Activated CD4-positive, alpha-beta memory T cell treated with anti-CD3 and anti-CD28 coated beads for 36 hours (primary cell): ENCODE data around the gene SDHB. TPM values are rescaled to one million over a fixed set of nuclear protein-coding genes. Genes with fewer than 3 reads are reported as not detected.

Experiments
- CTCF ChIA-PET: fragments of 350-600 bp; sonication (Branson Sonifier 250); formaldehyde crosslinking; loops from one replicate; lab custom pipeline; 2021; ENCODE audit warnings: antibody characterized with exemption, inconsistent platforms; lab: Charles Lee
- POLR2A ChIA-PET: fragments of 350-600 bp; sonication (Branson Sonifier 250); formaldehyde crosslinking; loops from one replicate; lab custom pipeline; 2021; ENCODE audit warnings: antibody characterized with exemption; lab: Charles Lee
- DNase-seq: peaks from one replicate; pipeline ENCODE4 v3.0.0-alpha.2; 2020
- H3K27ac Mint-ChIP-seq: one replicate; pipeline ENCODE4 v1.8.0; 2021; ENCODE audit warnings: mixed read lengths
- H3K27me3 Mint-ChIP-seq: one replicate; pipeline ENCODE4 v1.8.0; 2021; ENCODE audit warnings: mixed read lengths
- H3K36me3 Mint-ChIP-seq: one replicate; pipeline ENCODE4 v1.8.0; 2021; ENCODE audit warnings: mixed read lengths
- H3K4me1 Mint-ChIP-seq: one replicate; pipeline ENCODE4 v1.8.0; 2021; ENCODE audit warnings: low read depth, mixed read lengths
- H3K4me3 Mint-ChIP-seq: one replicate; pipeline ENCODE4 v1.8.0; 2021; ENCODE audit warnings: mild to moderate bottlenecking, mixed read lengths
- H3K9me3 Mint-ChIP-seq: one replicate; pipeline ENCODE4 v1.8.0; 2021; ENCODE audit warnings: mixed read lengths
- intact Hi-C: fragments of 100-400 bp; cut with micrococcal nuclease; formaldehyde crosslinking; loops from one replicate; pipeline ENCODE4 v1.15.1; 2023
- total RNA-seq, 2 experiments: library from RNA; stranded (reverse); gene quantifications; one replicate each; pipeline ENCODE4 v1.2.3, GENCODE V29; 2021

The SDHB gene
- total RNA-seq, 2 experiments from 2014 or later = 154 to 163 TPM

GRCh38 chr1:17031436-17031835 is 22.4 kb downstream of the SDHB start:
- Mint-ChIP-seq H3K36me3 (peaks cover 17% of the 10 kb centered on the region), H3K27ac (no peak overlapping the region), H3K9me3 (no peaks in the 10 kb centered on the region), H3K4me3 (no peak overlapping the region), H3K4me1 (no peaks in the 10 kb centered on the region), H3K27me3 (no peaks in the 10 kb centered on the region)
- CTCF ChIA-PET = interaction anchor here (0.7 kb wide), 1 partner anchor 71 kb away, joined by 3 read pairs; no protein-coding TSS in a partner anchor
- no peak for DNase-seq
- intact Hi-C loops = no loop called here
- POLR2A ChIA-PET = no interaction called here

GRCh38 chr1:17030206-17030605 is 23.6 kb downstream of the SDHB start:
- H3K27me3 Mint-ChIP-seq = no peaks in the 10 kb centered on the region
- peaks cover 17% of the 10 kb centered on the region for H3K36me3 Mint-ChIP-seq
- ChIA-PET CTCF (interaction anchor here (0.7 kb wide), 1 partner anchor 321 kb away, joined by 5 read pairs; no protein-coding TSS in a partner anchor), POLR2A (no interaction called here)
- no peaks in the 10 kb centered on the region for H3K4me1 Mint-ChIP-seq
- no peaks in the 10 kb centered on the region for H3K9me3 Mint-ChIP-seq
- no peak for DNase-seq
- intact Hi-C loops = no loop called here
- H3K4me3 Mint-ChIP-seq = no peak overlapping the region
- H3K27ac Mint-ChIP-seq = peak overlapping the region; percentile 38

GRCh38 chr1:17028662-17029188 is 25.1 kb downstream of the SDHB start:
- Mint-ChIP-seq H3K9me3 (no peaks in the 10 kb centered on the region), H3K4me1 (no peaks in the 10 kb centered on the region), H3K27me3 (no peaks in the 10 kb centered on the region), H3K4me3 (no peak overlapping the region), H3K36me3 (peaks cover 25% of the 10 kb centered on the region), H3K27ac (no peak overlapping the region)
- no peak for DNase-seq
- ChIA-PET CTCF (no interaction called here), POLR2A (no interaction called here)
- intact Hi-C loops = no loop called here

GRCh38 chr1:17027900-17028299 is 25.9 kb downstream of the SDHB start:
- CTCF ChIA-PET = interaction anchor here (1.2 kb wide), 1 partner anchor 76 kb away, joined by 3 read pairs; no protein-coding TSS in a partner anchor
- intact Hi-C loops = no loop called here

GRCh38 chr1:17027403-17027802 is 26.4 kb downstream of the SDHB start:
- POLR2A ChIA-PET = no interaction called here

More at GRCh38 chr1:17027900-17028299, 25.9 kb downstream of the SDHB start:
- no peaks in the 10 kb centered on the region for H3K27me3 Mint-ChIP-seq
- H3K4me3 Mint-ChIP-seq = no peak overlapping the region
- H3K9me3 Mint-ChIP-seq = no peaks in the 10 kb centered on the region
- POLR2A ChIA-PET = no interaction called here
- DNase-seq = no peak
- H3K27ac Mint-ChIP-seq = no peak overlapping the region
- H3K4me1 Mint-ChIP-seq = no peaks in the 10 kb centered on the region
- H3K36me3 Mint-ChIP-seq = peaks cover 28% of the 10 kb centered on the region

GRCh38 chr1:17024721-17025120 is 29.1 kb downstream of the SDHB start:
- Mint-ChIP-seq H3K4me3 (no peak overlapping the region), H3K27ac (no peak overlapping the region), H3K27me3 (no peaks in the 10 kb centered on the region), H3K4me1 (no peaks in the 10 kb centered on the region), H3K36me3 (peaks cover 36% of the 10 kb centered on the region), H3K9me3 (no peaks in the 10 kb centered on the region)
- no peak for DNase-seq
- ChIA-PET CTCF (no interaction called here), POLR2A (no interaction called here)
- intact Hi-C loops = no loop called here

More at GRCh38 chr1:17027403-17027802, 26.4 kb downstream of the SDHB start:
- H3K27me3 Mint-ChIP-seq = no peaks in the 10 kb centered on the region
- no peaks in the 10 kb centered on the region for H3K4me1 Mint-ChIP-seq
- intact Hi-C loops = no loop called here
- H3K9me3 Mint-ChIP-seq = no peaks in the 10 kb centered on the region
- H3K4me3 Mint-ChIP-seq = no peak overlapping the region
- no peak for DNase-seq
- CTCF ChIA-PET = interaction anchor here (1.2 kb wide), 1 partner anchor 76 kb away, joined by 3 read pairs; no protein-coding TSS in a partner anchor
- H3K27ac Mint-ChIP-seq = no peak overlapping the region
- H3K36me3 Mint-ChIP-seq = peaks cover 30% of the 10 kb centered on the region

GRCh38 chr1:17023573-17023972 is 30.3 kb downstream of the SDHB start:
- no peaks in the 10 kb centered on the region for H3K9me3 Mint-ChIP-seq
- no peak overlapping the region for H3K27ac Mint-ChIP-seq
- DNase-seq = no peak
- H3K4me3 Mint-ChIP-seq = no peak overlapping the region
- POLR2A ChIA-PET = no interaction called here
- H3K4me1 Mint-ChIP-seq = peaks cover 7% of the 10 kb centered on the region
- H3K27me3 Mint-ChIP-seq = no peaks in the 10 kb centered on the region
- intact Hi-C loops = no loop called here
- peaks cover 44% of the 10 kb centered on the region for H3K36me3 Mint-ChIP-seq
- CTCF ChIA-PET = interaction anchor here (2.0 kb wide), 1 partner anchor 72 kb away, joined by 7 read pairs; no protein-coding TSS in a partner anchor

- peaks cover 42% of the 10 kb centered on the region for H3K36me3 Mint-ChIP-seq
- no peak overlapping the region for H3K27ac Mint-ChIP-seq
Measured at GRCh38 chr1:17023102-17023501, 30.7 kb downstream of the SDHB start.

GRCh38 chr1:17021896-17022295 is 31.9 kb downstream of the SDHB start:
- H3K27me3 Mint-ChIP-seq = no peaks in the 10 kb centered on the region
- H3K36me3 Mint-ChIP-seq = peaks cover 37% of the 10 kb centered on the region
- no peaks in the 10 kb centered on the region for H3K9me3 Mint-ChIP-seq
- ChIA-PET POLR2A (no interaction called here), CTCF (interaction anchor here (2.0 kb wide), 1 partner anchor 70 kb away, joined by 7 read pairs; no protein-coding TSS in a partner anchor)
- peaks cover 7% of the 10 kb centered on the region for H3K4me1 Mint-ChIP-seq
- intact Hi-C loops = no loop called here
- no peak for DNase-seq
- H3K27ac Mint-ChIP-seq = no peak overlapping the region
- H3K4me3 Mint-ChIP-seq = no peak overlapping the region

More at GRCh38 chr1:17023102-17023501, 30.7 kb downstream of the SDHB start:
- DNase-seq = no peak
- CTCF ChIA-PET = interaction anchor here (2.0 kb wide), 1 partner anchor 71 kb away, joined by 7 read pairs; no protein-coding TSS in a partner anchor
- intact Hi-C loops = no loop called here
- no peak overlapping the region for H3K4me3 Mint-ChIP-seq
- POLR2A ChIA-PET = no interaction called here
- peaks cover 7% of the 10 kb centered on the region for H3K4me1 Mint-ChIP-seq
- no peaks in the 10 kb centered on the region for H3K9me3 Mint-ChIP-seq
- H3K27me3 Mint-ChIP-seq = no peaks in the 10 kb centered on the region

GRCh38 chr1:17020502-17020901 is 33.3 kb downstream of the SDHB start:
- Mint-ChIP-seq H3K27me3 (no peaks in the 10 kb centered on the region), H3K4me3 (no peak overlapping the region), H3K27ac (no peak overlapping the region), H3K36me3 (peaks cover 36% of the 10 kb centered on the region), H3K9me3 (no peaks in the 10 kb centered on the region), H3K4me1 (peaks cover 7% of the 10 kb centered on the region)
- POLR2A ChIA-PET = no interaction called here
- intact Hi-C loops = no loop called here
- CTCF ChIA-PET = interaction anchor here (0.9 kb wide), 1 partner anchor 60 kb away, joined by 3 read pairs; no protein-coding TSS in a partner anchor
- no peak for DNase-seq

GRCh38 chr1:17018849-17019248 is 35.0 kb downstream of the SDHB start:
- CTCF ChIA-PET = interaction anchor here (1.4 kb wide), 1 partner anchor 59 kb away, joined by 5 read pairs; no protein-coding TSS in a partner anchor
- DNase-seq = no peak
- POLR2A ChIA-PET = no interaction called here
- H3K4me1 Mint-ChIP-seq = peaks cover 7% of the 10 kb centered on the region
- H3K4me3 Mint-ChIP-seq = no peak overlapping the region
- H3K36me3 Mint-ChIP-seq = peaks cover 29% of the 10 kb centered on the region
- H3K27ac Mint-ChIP-seq = peak overlapping the region; percentile 52
- no peaks in the 10 kb centered on the region for H3K9me3 Mint-ChIP-seq
- intact Hi-C loops = no loop called here
- no peaks in the 10 kb centered on the region for H3K27me3 Mint-ChIP-seq

- ChIA-PET CTCF (interaction anchor here (0.8 kb wide), 1 partner anchor 23 kb away, joined by 3 read pairs; no protein-coding TSS in a partner anchor), POLR2A (no interaction called here)
- intact Hi-C loops = no loop called here
- no peak overlapping the region for H3K27ac Mint-ChIP-seq
- no peaks in the 10 kb centered on the region for H3K27me3 Mint-ChIP-seq
- H3K4me1 Mint-ChIP-seq = peaks cover 7% of the 10 kb centered on the region
- no peak for DNase-seq
- peaks cover 23% of the 10 kb centered on the region for H3K36me3 Mint-ChIP-seq
- no peak overlapping the region for H3K4me3 Mint-ChIP-seq
- H3K9me3 Mint-ChIP-seq = no peaks in the 10 kb centered on the region
Measured at GRCh38 chr1:17017435-17017834, 36.4 kb downstream of the SDHB start.
